BLaER1 (cell line): ENCODE results near the gene LANCL2.
"Not testable (repeated sequence)": the region's sequence is repeated elsewhere in the genome, so short reads cannot be mapped to it uniquely, and the experiment has no call there.

Source experiments
- H3K27ac ChIP-seq: shearing (Covaris generic); formaldehyde crosslinking; 2 replicates; pipeline ENCODE4 v1.8.1; 2022
- H3K27me3 ChIP-seq: shearing (Covaris generic); formaldehyde crosslinking; 2 replicates; pipeline ENCODE4 v1.8.1; 2022
- H3K36me3 ChIP-seq: shearing (Covaris generic); formaldehyde crosslinking; 2 replicates; pipeline ENCODE4 v1.8.1; 2022
- H3K4me1 ChIP-seq: shearing (Covaris generic); formaldehyde crosslinking; 2 replicates; pipeline ENCODE4 v1.8.1; 2022
- H3K4me2 ChIP-seq: shearing (Covaris generic); formaldehyde crosslinking; 2 replicates; pipeline ENCODE4 v1.8.1; 2022
- H3K4me3 ChIP-seq: shearing (Covaris generic); formaldehyde crosslinking; 2 replicates; pipeline ENCODE4 v1.8.1; 2022
- H3K9ac ChIP-seq: shearing (Covaris generic); formaldehyde crosslinking; 2 replicates; pipeline ENCODE4 v1.8.1; 2022
- H3K9me3 ChIP-seq: shearing (Covaris generic); formaldehyde crosslinking; 2 replicates; pipeline ENCODE4 v1.8.1; 2022
- H4K20me1 ChIP-seq: shearing (Covaris generic); formaldehyde crosslinking; 2 replicates; pipeline ENCODE4 v1.8.1; 2022
- Cebpa-rat ChIP-seq: shearing (Covaris generic); IDR thresholded peaks from 2 replicates; pipeline ENCODE4 v1.8.1; 2022

LANCL2 gene

GRCh38 chr7:55400191-55400590, 35.1 kb downstream of the LANCL2 start:
- Histone ChIP-seq H3K27me3 (no peaks in the 10 kb centered on the region), H3K9me3 (peaks cover 10% of the 10 kb centered on the region; the same call in 1 of the 2 replicates), H4K20me1 (no peaks in the 10 kb centered on the region), H3K4me1 (no peaks in the 10 kb centered on the region), H3K4me3 (no peak overlapping the region), H3K36me3 (peaks cover 21% of the 10 kb centered on the region), H3K4me2 (no peak overlapping the region), H3K9ac (no peak overlapping the region), H3K27ac (no peak overlapping the region)
- no peak for TF ChIP-seq Cebpa-rat

GRCh38 chr7:55402506-55402905, 37.4 kb downstream of the LANCL2 start:
- peaks cover 15% of the 10 kb centered on the region for H3K4me1 ChIP-seq
- not testable (repeated sequence) for H3K27ac ChIP-seq, H3K4me2 ChIP-seq, H3K9me3 ChIP-seq, H4K20me1 ChIP-seq, H3K9ac ChIP-seq, H3K27me3 ChIP-seq, H3K4me3 ChIP-seq
- peaks cover 13% of the 10 kb centered on the region for H3K36me3 ChIP-seq

- H3K4me1 ChIP-seq, result peaks cover 35% of the 10 kb centered on the region
- peak overlapping the region; percentile 50 for H3K27ac ChIP-seq
- TF ChIP-seq Cebpa-rat, result no peak
- H4K20me1 ChIP-seq, result no peaks in the 10 kb centered on the region
- no peak overlapping the region for H3K4me3 ChIP-seq
- H3K9me3 ChIP-seq, result peaks cover 10% of the 10 kb centered on the region; the same call in 1 of the 2 replicates
- H3K27me3 ChIP-seq, result no peaks in the 10 kb centered on the region
- H3K36me3 ChIP-seq, result peaks cover 13% of the 10 kb centered on the region
- H3K4me2 ChIP-seq, result peak overlapping the region; percentile 50
- peak overlapping the region; percentile 38; the same call in 1 of the 2 replicates for H3K9ac ChIP-seq
Measured at GRCh38 chr7:55405856-55406541, 40.9 kb downstream of the LANCL2 start.

GRCh38 chr7:55409482-55410225, 44.5 kb downstream of the LANCL2 start:
- Histone ChIP-seq H3K9me3 (no peaks in the 10 kb centered on the region), H3K27ac (no peak overlapping the region; the same call in 1 of the 2 replicates), H3K36me3 (peaks cover 11% of the 10 kb centered on the region), H3K4me1 (peaks cover 37% of the 10 kb centered on the region), H3K27me3 (no peaks in the 10 kb centered on the region), H3K4me3 (no peak overlapping the region), H4K20me1 (no peaks in the 10 kb centered on the region), H3K4me2 (peak overlapping the region; percentile 59), H3K9ac (no peak overlapping the region)
- no peak for TF ChIP-seq Cebpa-rat

- no peak overlapping the region for H3K27ac ChIP-seq
- no peak for TF ChIP-seq Cebpa-rat
- no peak overlapping the region for H3K4me3 ChIP-seq
- no peaks in the 10 kb centered on the region for H4K20me1 ChIP-seq
- peaks cover 4% of the 10 kb centered on the region; the same call in 1 of the 2 replicates for H3K36me3 ChIP-seq
- H3K4me1 ChIP-seq, result peaks cover 36% of the 10 kb centered on the region
- no peaks in the 10 kb centered on the region for H3K27me3 ChIP-seq
- no peak overlapping the region for H3K9ac ChIP-seq
- H3K9me3 ChIP-seq, result no peaks in the 10 kb centered on the region
- H3K4me2 ChIP-seq, result peak overlapping the region; percentile 50
Measured at GRCh38 chr7:55410667-55411239, 45.6 kb downstream of the LANCL2 start.

- peaks cover 4% of the 10 kb centered on the region; the same call in 1 of the 2 replicates for H3K36me3 ChIP-seq
- no peak overlapping the region for H3K27ac ChIP-seq
- no peak for TF ChIP-seq Cebpa-rat
- no peaks in the 10 kb centered on the region for H3K9me3 ChIP-seq
- no peaks in the 10 kb centered on the region for H4K20me1 ChIP-seq
- H3K4me3 ChIP-seq, result no peak overlapping the region
- peaks cover 25% of the 10 kb centered on the region for H3K4me1 ChIP-seq
- no peaks in the 10 kb centered on the region for H3K27me3 ChIP-seq
- no peak overlapping the region for H3K9ac ChIP-seq
- no peak overlapping the region for H3K4me2 ChIP-seq
Measured at GRCh38 chr7:55411844-55412243, 46.7 kb downstream of the LANCL2 start.

- Histone ChIP-seq H3K36me3 (peaks cover 4% of the 10 kb centered on the region; the same call in 1 of the 2 replicates), H3K9me3 (no peaks in the 10 kb centered on the region), H3K27ac (no peak overlapping the region), H3K4me2 (no peak overlapping the region), H3K4me1 (peaks cover 22% of the 10 kb centered on the region), H3K27me3 (no peaks in the 10 kb centered on the region), H4K20me1 (no peaks in the 10 kb centered on the region), H3K9ac (no peak overlapping the region), H3K4me3 (no peak overlapping the region)
- no peak for TF ChIP-seq Cebpa-rat
Measured at GRCh38 chr7:55413442-55413841, 48.3 kb downstream of the LANCL2 start.

GRCh38 chr7:55415173-55415778, 50.1 kb downstream of the LANCL2 start:
- no peak overlapping the region for H3K9ac ChIP-seq
- H3K27me3 ChIP-seq, result no peaks in the 10 kb centered on the region
- H3K27ac ChIP-seq, result no peak overlapping the region
- H3K9me3 ChIP-seq, result no peaks in the 10 kb centered on the region
- peaks cover 4% of the 10 kb centered on the region; the same call in 1 of the 2 replicates for H3K36me3 ChIP-seq
- TF ChIP-seq Cebpa-rat, result no peak
- H3K4me3 ChIP-seq, result no peak overlapping the region
- H4K20me1 ChIP-seq, result no peaks in the 10 kb centered on the region
- no peak overlapping the region for H3K4me2 ChIP-seq
- H3K4me1 ChIP-seq, result peaks cover 9% of the 10 kb centered on the region

GRCh38 chr7:55417456-55417855, 52.3 kb downstream of the LANCL2 start:
- H3K36me3 ChIP-seq, H3K27ac ChIP-seq, H3K4me2 ChIP-seq, H4K20me1 ChIP-seq, H3K4me1 ChIP-seq, H3K9ac ChIP-seq, H3K27me3 ChIP-seq, H3K9me3 ChIP-seq, H3K4me3 ChIP-seq: not testable (repeated sequence)

- H4K20me1 ChIP-seq, result no peaks in the 10 kb centered on the region
- no peak overlapping the region for H3K4me2 ChIP-seq
- no peak overlapping the region for H3K9ac ChIP-seq
- H3K27ac ChIP-seq, result no peak overlapping the region
- TF ChIP-seq Cebpa-rat, result no peak
- no peaks in the 10 kb centered on the region for H3K9me3 ChIP-seq
- 0 out of 2 replicates have a peak, but pooled peaks cover 6% of the 10 kb centered on the region for H3K4me1 ChIP-seq
- no peak overlapping the region for H3K4me3 ChIP-seq
- peaks cover 8% of the 10 kb centered on the region; the same call in 1 of the 2 replicates for H3K36me3 ChIP-seq
- no peaks in the 10 kb centered on the region for H3K27me3 ChIP-seq
Measured at GRCh38 chr7:55420530-55420929, 55.4 kb downstream of the LANCL2 start.
